HG03097 (cell line): ENCODE results near the gene NOS3.
A peak's percentile ranks its signal among the peaks of the same experiment; 100 is the strongest.

Experiments used
- ATAC-seq: cut with Tn5 transposase; IDR thresholded peaks from one replicate; pipeline ENCODE4 v1.9.1; 2021; ENCODE audit not compliant: unreplicated experiment, low FRiP score

NOS3 gene

DNA sequence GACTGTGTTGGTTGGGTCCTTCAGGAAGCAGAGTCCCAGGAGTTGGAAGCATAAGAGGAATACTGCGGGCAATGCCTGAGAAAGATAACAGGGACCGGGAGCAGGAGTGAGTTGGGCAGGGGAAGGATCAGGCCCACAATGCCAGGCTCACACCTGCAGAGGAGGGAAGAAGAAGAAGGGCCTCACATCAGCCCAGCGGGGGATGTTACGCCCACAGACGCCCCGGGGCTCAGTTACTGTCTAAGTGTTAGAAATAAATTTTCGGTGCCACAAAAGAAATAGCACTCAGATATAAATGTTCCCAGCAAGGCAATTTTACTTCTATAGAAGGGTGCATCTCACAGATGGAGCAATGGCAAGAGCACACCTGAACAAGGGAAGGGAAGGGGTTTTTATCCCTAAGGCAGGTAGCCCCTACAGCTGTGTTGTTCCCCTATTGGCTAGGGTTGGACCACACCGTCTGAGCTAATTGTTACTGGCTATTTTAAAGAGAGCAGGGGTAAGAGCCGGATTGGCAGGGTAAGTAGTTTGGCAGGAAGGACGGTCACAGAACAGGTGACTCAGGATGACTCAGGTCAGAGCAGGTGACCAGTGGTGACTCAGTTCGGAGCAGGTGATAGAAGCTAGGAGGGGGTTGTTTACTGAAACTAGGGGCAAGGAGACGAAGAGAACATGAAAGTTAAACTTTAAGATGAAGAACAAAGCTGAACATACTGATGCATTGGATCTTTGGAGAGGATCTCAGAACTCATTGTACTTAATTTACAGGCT lies at the start of gene NOS3:
Gene NOS3, plus strand, starts transcription at position 602 of the 771 bp plus-strand sequence. CDS start 2,787 bp downstream, outside the sequence.
- no peak for ATAC-seq

GRCh38 chr7:150941351-150942000 lies 49.3 kb upstream of the NOS3 start:
- ATAC-seq, result no peak

DNA sequence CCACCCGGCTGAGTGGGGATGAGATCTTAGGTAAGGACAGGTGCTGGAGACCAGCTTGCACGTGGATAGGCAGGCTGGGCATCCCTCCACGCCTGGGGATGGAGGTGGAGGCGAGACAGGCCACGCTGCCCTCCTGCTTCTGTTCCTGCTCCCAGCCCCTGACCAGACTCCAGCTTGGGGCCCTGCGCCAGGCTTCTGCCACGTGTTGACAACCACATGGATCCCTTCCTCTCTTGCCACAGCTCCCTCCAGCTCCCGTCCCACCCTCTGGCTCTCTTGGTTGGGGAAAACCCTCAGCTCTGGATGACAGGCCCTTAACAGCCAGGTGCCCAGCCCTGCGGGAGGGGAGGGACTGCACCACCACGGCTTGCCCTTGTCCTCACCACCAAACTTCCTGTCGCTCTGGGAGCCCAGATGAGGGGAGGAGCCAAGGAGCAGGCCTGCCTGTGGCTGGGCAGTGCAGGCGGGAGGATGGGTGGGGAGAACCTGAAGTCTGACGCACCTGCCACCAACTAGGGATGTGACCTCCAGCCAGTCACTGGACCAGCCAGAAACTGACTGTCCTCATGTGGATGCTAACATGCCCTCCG lies 48.7 kb upstream of the NOS3 start:
- peak; percentile 75 for ATAC-seq

DNA sequence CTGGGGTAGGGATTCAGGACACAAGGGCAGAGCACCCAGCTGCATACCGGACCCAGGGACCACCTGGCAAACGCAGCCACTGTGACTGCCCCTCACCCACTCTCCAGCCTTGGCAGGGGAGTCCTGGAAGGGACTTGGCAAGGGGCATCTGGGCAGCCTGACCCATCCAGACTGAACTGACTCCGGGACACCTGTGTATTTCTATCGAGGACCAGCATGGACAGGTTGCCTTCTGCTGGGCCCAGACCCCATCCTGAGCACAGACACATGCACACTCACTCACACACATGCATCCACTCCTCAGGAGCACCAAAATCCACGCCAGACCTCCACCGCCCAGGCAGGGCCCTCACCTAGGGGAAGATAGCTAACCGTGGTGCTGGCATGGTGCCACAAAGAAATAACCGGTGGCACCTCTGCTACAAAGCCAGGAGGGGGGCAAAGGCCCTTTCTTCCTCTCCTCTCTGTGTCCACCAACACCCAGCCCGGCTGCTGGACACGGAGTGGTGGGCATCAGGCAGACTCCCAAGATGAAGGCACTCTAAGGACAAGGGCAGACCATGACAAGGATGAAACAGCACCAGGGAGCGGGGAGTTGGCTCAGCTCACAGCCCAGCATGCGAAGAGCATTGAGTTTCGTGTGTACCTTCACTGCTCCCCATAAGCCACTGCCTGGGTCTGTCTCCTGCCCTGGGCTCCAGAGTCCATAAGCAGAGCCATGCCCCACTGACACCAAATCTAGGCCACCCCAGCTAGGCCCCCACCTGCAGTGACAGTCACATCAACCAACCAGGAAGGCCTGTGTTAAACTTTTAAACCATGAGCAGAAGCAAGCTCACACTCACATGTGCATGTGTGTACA lies 48.0 kb upstream of the NOS3 start:
- no peak for ATAC-seq

- no peak for ATAC-seq
These were observed 47.4 kb upstream of the NOS3 start for GRCh38 chr7:150943453-150943814.

DNA sequence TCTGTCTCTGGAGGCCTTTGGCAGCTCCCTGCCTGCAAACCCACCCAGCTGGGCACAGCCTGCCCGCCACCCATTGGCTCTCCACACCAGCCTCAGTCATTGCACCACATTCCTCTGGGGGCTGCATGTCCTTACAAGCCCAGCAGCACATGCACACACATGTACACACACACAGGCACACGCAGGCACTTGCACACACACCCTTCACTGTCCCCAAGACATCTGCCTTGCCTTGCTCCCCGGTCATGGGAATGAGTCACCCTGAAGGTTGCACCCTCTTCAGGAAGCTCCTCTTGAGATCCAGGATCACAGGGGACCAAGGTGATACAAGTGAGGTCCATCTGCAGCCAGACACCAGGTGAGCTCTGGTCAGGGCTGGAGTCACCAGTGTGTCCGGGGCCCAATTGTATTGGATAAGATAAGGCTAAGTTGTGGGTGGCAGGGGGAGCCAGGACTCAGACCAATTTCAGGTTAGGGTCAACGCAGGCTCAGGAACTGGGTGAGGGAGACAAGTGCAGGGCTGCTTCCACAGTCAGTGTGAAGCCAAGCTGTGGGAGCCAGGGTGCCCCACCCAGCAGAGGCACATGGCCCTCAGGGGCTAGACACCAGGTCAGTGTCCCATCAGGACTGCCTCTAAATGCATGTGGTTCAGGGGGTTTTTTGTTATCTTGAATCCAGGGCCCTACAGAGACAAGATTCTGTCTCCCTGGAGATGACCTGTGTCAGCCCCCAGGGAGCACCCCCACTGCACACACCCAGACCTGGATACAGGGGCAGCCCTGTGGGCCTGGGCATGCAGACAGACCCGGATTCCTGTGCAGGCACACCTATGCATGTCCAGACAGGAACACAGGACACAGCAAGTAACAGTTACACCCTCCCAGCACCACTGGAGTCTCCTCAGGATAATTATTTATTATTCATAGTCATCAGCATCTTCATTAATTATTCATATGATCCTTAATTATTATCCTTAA lies 46.5 kb upstream of the NOS3 start:
- ATAC-seq, result no peak

GRCh38 chr7:150945171-150945852 lies 45.5 kb upstream of the NOS3 start:
- no peak for ATAC-seq

DNA sequence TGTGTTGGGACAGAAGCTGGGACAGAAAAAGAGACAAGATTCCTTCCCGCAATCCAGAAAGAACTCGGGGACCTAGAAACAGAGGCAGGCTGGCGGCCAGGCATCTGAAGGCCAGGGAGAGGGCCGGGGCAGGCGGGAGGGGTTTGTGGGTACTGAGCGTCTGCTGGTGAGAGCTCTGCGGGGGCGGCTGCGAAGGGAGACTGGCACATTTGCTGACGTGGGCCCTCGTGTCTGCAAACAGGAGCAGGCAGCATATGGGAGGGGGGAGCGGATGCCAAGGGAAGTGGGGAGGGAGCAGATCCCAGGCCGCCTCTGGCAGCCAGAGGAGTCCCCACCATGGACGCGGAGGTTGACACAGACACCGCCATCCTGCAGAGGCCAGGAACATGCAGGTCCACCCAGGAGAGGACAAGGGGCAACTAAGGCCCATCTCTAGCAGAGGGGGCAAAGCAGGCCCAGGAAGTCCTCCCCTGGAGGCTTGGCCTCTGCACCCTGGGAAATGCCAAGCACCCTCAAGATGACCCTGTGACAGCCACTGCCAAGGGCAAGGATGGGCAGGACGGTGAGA lies 44.9 kb upstream of the NOS3 start:
- no peak for ATAC-seq

DNA sequence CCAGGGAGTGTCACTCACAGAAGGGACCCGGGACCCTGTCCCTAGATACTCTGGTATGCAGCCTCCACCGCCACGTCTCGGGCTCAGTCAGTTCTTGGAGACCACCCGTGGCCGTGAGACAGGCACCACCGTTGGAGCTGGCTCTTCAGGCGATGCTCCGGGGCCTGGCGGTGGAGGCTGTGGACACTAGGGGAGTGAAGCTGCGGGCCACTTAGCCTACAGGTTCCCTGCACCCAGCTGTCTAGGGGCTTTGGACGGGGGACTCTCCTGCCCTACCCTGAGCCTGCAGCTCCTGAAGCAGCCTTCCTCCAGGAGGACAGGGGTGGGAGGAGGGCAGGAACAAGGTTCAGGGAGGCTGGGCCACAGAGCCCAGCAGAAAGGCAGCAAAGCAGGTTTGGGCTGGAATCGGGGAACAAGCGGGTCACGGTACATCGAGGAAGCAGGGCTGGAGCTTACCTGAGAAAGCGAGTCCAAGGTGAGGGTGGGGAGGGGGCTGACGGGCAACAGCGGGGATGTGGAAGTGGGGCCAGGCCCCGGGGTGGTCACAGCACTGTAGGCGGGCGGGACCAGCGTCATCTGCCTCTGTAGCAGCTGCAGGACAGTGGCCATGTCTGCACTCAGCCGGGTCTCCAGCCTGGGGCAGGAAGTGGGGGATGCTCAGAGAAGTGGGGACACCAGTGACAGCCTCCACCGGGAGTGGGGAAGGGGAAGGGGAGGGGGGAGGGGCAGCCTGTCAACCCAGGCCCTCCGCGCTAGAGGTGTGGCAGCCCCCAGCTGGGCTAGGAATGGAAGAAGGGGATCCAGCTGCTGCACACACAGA lies 44.2 kb upstream of the NOS3 start:
- ATAC-seq, result no peak

GRCh38 chr7:150947241-150947745 lies 43.5 kb upstream of the NOS3 start:
- ATAC-seq, result no peak

DNA sequence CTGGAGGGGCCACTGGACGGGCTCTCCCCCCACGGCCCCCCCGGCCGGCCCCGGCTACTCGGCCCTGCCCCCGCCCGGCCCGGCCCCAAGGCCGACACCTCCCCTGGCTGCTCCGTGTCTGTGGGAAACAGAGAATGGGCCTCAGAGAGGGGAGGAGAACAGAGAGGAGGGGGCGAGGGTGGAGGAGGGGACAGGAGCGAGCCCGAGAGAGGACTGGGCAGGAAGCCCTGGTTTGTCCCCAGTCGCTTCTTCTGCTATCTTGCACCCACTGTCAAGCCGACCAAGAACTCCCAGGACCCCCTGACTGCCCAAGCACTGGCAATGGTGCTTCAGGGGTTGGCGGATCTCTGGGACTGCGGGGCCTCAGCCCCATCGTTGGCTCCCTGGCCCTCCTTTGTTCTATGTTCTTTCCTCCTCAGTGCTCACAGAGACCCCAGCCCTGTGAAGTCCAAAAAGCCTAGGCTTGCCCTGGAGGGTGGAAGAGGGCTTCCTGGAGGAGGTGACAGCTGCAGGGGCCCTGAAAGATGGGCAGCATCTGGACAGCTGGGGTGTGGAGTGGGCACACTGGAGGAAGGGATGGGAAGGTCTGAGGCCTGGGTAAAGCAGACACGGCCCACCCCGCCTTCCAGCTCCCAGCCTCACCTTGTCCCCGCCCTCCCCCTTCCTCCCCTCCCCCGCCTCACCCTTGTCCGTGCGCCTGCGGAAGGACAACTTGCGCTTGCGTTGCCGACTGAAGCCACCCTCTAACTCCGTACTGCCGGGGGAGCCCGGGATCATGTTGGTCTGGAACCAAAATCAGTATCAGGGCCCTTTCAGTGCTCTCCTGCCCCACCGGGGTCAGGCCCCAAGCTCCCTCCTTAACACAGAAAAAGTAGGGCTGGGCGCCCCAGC lies 42.8 kb upstream of the NOS3 start:
- ATAC-seq, result no peak

- ATAC-seq, result no peak
These were observed 42.0 kb upstream of the NOS3 start for GRCh38 chr7:150948791-150949251.

- ATAC-seq, result no peak
These were observed 41.3 kb upstream of the NOS3 start for GRCh38 chr7:150949564-150949963.

- ATAC-seq, result no peak
These were observed 40.8 kb upstream of the NOS3 start for GRCh38 chr7:150949971-150950491.

DNA sequence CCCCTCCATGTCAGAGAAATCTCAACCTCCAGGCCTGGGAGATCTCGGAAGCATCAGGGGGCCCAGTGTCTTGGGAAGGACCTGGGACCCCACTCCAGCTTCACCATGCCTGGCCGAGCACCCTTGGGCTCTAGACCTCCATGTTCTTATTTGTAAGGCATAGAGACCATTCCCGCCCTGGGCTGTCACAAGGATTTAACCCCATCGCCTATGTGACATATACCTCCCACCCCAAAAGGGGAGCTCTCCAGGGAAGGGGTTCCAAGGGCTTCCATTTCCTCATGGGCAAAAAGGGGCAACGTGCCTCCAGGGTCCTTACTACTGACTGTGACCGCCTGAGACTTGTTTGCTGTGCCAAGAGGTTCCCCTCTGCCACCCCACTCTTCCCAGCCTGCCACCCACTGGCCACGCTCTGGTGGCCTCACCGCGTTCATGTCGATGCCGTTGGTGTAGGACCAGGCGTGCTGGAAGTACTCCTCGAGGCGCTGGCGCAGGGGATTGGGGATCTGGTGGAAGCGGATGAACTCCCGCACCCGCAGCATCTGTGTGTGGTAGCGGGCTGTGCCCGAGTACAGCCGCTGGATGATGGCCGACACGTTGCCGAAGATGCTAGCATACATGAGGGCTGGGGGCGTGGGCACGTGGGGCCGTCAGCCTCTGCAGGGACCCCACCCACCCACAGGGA lies 40.2 kb upstream of the NOS3 start:
- no peak for ATAC-seq

- no peak for ATAC-seq
These were observed 39.7 kb upstream of the NOS3 start for GRCh38 chr7:150951181-150951520.
